ENCODE data around the gene PROK1.

The PROK1 gene

GRCh38 chr1:110460253-110461220 lies 9.6 kb downstream of the PROK1 start:
- DNase-seq (ENCODE audit: insufficient read length, low spot score) (no peak), FAIRE-seq (no peak)
- TF ChIP-seq, protein P1, sequence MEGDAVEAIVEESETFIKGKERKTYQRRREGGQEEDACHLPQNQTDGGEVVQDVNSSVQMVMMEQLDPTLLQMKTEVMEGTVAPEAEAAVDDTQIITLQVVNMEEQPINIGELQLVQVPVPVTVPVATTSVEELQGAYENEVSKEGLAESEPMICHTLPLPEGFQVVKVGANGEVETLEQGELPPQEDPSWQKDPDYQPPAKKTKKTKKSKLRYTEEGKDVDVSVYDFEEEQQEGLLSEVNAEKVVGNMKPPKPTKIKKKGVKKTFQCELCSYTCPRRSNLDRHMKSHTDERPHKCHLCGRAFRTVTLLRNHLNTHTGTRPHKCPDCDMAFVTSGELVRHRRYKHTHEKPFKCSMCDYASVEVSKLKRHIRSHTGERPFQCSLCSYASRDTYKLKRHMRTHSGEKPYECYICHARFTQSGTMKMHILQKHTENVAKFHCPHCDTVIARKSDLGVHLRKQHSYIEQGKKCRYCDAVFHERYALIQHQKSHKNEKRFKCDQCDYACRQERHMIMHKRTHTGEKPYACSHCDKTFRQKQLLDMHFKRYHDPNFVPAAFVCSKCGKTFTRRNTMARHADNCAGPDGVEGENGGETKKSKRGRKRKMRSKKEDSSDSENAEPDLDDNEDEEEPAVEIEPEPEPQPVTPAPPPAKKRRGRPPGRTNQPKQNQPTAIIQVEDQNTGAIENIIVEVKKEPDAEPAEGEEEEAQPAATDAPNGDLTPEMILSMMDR (IDR thresholded peaks at IDR 0.05; ENCODE audit: insufficient read depth, missing control alignments), result peak; percentile 98

- FAIRE-seq (no peak), DNase-seq (ENCODE audit: insufficient read length, low spot score) (no peak)
Observed at GRCh38 chr1:110462093-110462492, 11.1 kb downstream of the PROK1 start.

GRCh38 chr1:110462964-110463363 lies 12.0 kb downstream of the PROK1 start:
- no peak for DNase-seq (ENCODE audit: insufficient read length, low spot score)
- FAIRE-seq, result no peak
- TF ChIP-seq, protein P1 (IDR thresholded peaks at IDR 0.05; ENCODE audit: insufficient read depth, missing control alignments), result peak; percentile 24

More at GRCh38 chr1:110462093-110462492, 11.1 kb downstream of the PROK1 start:
- TF ChIP-seq, protein P1 (IDR thresholded peaks at IDR 0.05; ENCODE audit: insufficient read depth, missing control alignments), result no peak

DNA sequence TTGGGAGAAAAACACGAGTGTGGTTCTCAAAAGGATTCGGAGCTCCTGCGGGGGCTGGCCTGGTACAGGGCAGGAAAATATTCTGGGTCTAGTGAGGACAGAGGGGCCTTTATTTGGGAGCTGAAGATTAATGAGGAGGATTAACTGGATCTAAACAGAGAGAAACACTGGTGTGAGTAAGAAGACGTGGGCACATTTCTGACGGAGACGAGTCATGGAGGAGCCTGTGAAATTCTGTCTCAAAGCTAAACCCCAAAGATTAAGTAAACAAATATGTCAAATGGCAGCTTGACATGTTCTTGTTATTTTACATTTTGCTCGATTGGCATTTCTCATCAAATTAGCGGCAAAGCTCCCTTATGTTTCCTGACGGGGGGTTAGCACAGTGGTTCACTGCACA lies 12.8 kb downstream of the PROK1 start:
- TF ChIP-seq, protein P1 (IDR thresholded peaks at IDR 0.05; ENCODE audit: insufficient read depth, missing control alignments), result no peak
- no peak for FAIRE-seq
- no peak for DNase-seq (ENCODE audit: insufficient read length, low spot score)

GRCh38 chr1:110464340-110464739 lies 13.4 kb downstream of the PROK1 start:
- no peak for FAIRE-seq
- TF ChIP-seq, protein P1 (IDR thresholded peaks at IDR 0.05; ENCODE audit: insufficient read depth, missing control alignments), result no peak
- no peak for DNase-seq (ENCODE audit: insufficient read length, low spot score)

DNA sequence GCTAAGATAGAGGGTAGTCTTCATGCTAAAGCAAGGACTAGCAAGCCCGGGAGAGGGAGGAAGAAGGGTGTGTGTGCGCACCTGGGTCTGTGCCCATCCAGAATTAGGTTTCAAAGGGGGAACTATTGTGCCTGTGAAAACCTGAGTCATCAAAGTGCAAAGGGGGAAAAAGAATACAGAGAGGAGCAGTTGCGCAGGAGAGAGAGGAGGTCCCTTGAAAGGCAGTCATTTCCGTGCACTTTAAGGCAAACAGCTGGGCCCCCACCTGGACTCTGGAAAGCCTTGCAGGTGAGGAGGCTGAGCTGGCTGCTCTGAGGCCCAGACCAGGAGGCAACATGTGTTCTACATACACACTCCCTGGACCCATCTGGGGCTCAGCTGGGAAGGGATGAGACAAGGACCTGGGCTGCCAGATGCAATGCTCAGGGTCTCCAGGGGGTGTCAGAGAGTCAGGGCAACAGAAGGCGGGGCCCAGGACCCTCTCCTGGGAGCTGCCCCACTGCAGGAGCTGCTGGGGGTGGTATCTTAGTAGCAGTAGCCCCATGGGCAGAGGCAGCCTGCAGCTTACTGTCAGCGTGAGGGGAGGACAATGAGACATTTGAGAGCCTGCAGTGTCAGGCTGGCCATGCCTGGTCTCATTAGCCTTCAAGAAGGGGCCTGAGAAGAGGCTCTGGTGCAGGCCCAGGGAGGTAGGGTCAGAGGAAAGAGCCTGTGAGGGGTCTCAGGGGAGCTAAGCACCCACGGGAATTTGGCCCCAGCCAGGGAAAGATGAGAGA lies 14.3 kb downstream of the PROK1 start:
- DNase-seq (ENCODE audit: insufficient read length, low spot score) (no peak), FAIRE-seq (no peak)
- TF ChIP-seq, protein P1 (IDR thresholded peaks at IDR 0.05; ENCODE audit: insufficient read depth, missing control alignments), result no peak
